ENCODE data around the gene CALR3. TPM values are rescaled to one million over a fixed set of nuclear protein-coding genes. Genes with fewer than 3 reads are reported as not detected.

Gene CALR3
- total RNA-seq, 2 donors from 2014 or later = not detected

DNA sequence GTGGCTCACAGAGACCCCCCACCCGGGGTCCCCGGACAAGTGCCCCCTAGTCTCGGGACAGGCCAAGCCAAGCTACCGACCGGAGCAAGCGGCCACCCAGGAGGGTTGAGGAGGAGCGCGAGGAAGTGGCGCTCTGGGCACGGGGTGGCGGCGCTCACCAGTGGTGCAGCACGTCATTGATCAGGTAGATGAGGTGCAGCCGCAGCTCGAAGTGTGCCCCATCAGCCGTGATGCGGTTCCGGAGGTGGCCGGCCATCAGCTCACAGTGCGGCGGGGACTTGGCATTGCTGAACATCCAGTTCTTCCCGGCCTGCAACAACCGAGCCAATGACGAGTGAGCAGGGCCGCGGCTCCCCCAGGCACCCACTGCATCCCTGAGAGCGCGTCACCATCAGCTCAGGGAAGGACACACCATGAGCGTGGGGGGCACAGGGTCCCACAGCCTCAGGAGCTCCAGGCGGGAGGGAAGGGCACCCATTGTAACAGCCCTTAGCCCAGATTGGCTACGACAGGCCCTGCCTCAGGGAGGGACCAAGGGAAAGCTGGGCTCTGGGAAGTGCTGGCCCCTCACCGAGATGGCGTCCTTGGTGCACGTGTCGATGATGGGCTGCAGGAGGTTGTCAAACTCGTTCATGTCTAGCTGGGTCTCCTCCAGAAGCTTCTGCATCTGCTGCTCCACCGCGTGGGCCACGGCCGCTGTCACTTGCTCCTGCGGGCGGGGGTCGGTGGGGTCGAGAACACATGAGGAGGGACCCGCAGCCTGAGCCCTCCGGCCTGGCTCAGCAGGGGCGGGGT lies 36.7 kb upstream of the CALR3 start:
- no peaks in the 10 kb centered on the region for H3K9me3 ChIP-seq
- no peak overlapping the region for H3K4me3 ChIP-seq
- TF ChIP-seq, protein P1, sequence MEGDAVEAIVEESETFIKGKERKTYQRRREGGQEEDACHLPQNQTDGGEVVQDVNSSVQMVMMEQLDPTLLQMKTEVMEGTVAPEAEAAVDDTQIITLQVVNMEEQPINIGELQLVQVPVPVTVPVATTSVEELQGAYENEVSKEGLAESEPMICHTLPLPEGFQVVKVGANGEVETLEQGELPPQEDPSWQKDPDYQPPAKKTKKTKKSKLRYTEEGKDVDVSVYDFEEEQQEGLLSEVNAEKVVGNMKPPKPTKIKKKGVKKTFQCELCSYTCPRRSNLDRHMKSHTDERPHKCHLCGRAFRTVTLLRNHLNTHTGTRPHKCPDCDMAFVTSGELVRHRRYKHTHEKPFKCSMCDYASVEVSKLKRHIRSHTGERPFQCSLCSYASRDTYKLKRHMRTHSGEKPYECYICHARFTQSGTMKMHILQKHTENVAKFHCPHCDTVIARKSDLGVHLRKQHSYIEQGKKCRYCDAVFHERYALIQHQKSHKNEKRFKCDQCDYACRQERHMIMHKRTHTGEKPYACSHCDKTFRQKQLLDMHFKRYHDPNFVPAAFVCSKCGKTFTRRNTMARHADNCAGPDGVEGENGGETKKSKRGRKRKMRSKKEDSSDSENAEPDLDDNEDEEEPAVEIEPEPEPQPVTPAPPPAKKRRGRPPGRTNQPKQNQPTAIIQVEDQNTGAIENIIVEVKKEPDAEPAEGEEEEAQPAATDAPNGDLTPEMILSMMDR (IDR thresholded peaks at IDR 0.05) = no peak
- no peak for DNase-seq (ENCODE audit: low spot score)
- no peaks in the 10 kb centered on the region for H3K4me1 ChIP-seq (ENCODE audit: control insufficient read depth in 1 of 2, low read depth in 2 of 2)
- H3K27me3 ChIP-seq (replicated peaks; ENCODE audit: insufficient read depth) = no peaks in the 10 kb centered on the region
- peaks cover 95% of the 10 kb centered on the region for H3K36me3 ChIP-seq
- no peak for ATAC-seq (ENCODE audit: insufficient number of reproducible peaks, low FRiP score, low read depth)
- no peak overlapping the region for H3K27ac ChIP-seq

DNA sequence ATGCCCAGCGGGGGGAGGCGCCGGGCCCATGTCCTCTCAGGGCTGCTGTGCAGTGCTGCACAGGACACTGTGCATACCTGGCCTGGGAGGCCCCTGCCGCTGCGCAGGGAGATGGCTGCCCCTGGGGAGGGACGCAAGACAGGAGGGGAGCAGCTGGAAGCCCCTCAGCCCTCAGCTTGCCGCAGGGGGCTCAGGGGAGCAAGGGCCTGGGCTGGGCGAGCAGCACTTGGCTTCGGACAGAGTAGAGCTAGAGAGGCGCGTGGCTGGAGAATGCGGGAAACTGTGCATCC lies 35.4 kb upstream of the CALR3 start:
- Histone ChIP-seq H3K27me3 (replicated peaks; ENCODE audit: insufficient read depth) (no peaks in the 10 kb centered on the region), H3K27ac (no peak overlapping the region), H3K36me3 (peaks cover 97% of the 10 kb centered on the region), H3K4me3 (no peak overlapping the region), H3K4me1 (ENCODE audit: control insufficient read depth in 1 of 2, low read depth in 2 of 2) (no peaks in the 10 kb centered on the region), H3K9me3 (no peaks in the 10 kb centered on the region)
- TF ChIP-seq, protein P1 (IDR thresholded peaks at IDR 0.05) = no peak
- ATAC-seq (ENCODE audit: insufficient number of reproducible peaks, low FRiP score, low read depth) (no peak), DNase-seq (ENCODE audit: low spot score) (no peak)

DNA sequence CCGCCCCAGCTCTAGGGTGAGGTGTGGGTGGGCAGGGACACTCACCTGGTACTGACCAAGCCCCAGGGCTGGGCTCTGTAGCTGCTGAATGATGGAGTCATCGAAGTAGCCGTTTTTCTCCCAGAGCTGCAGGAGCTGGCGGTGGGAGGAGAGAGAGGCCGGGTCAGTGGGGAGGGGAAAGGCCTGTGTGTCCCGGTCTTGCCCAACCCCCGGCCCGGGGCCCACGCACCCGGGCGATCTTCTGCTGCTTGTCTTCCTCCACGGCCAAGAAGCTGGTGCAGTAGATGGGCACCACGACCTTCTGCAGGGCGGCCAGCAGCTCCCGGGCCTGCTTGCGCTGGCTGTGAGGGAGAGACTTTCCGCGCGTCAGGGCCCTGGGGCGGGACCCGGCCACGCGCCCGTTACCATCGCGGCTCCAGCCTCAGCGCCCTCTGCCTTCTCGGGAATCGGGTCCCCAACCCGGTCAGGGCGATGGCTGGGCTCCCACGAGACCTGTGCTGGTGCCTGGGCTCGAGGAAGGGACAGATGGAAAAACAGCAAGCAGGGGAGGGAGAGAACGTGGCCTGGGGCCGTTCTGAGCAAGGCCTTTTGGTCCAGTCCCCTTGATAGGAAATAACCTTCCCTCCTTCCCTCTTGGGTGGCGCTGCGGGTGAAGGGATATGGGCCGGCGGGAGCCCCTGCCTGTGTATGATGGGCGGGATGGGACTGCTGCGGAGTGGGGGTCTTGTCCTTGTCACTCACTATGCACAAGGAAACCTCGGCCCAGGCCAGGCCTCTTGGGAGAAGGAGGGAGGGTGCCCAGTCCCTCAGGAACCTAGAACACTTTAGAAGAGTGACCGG lies 34.8 kb upstream of the CALR3 start:
- Histone ChIP-seq H3K36me3 (peaks cover 97% of the 10 kb centered on the region), H3K4me3 (no peak overlapping the region)

DNA sequence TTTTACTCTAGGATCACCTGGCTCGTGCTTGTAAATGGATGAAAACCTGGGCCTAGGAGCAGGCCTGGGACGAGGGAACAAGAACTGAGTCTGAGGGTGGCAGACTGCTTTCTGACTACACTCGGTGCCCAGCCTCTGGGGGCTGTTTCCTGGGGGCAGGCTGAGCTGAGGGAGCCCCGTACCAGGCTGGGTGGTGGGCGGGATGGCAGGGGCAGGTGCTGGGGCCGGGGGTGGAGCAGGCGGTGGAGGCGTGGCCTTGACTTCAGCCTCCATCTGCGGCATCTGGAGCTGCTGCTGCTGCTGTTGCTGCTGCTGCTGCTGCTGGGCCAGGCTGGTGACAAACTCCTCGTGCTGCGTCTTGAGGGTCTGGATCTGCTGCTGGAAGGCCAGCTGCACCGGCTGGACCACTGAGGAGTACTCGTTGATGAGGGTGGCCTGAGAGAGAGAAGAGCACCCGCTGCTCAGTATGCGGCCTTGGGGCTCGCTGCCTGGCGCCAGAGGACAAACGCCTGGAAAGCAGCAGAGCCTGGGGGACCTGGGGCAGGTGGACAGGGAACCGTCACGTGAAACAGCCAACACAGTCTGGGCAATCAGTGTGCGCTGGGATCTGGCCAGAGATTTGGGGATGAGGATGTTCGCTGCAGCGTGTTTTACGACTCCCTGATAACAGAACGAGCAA lies 33.6 kb upstream of the CALR3 start:
- Histone ChIP-seq H3K27ac (no peak overlapping the region), H3K4me1 (ENCODE audit: control insufficient read depth in 1 of 2, low read depth in 2 of 2) (no peaks in the 10 kb centered on the region), H3K4me3 (no peak overlapping the region), H3K9me3 (no peaks in the 10 kb centered on the region), H3K27me3 (replicated peaks; ENCODE audit: insufficient read depth) (no peaks in the 10 kb centered on the region), H3K36me3 (peaks cover 96% of the 10 kb centered on the region)
- TF ChIP-seq, protein P1 (IDR thresholded peaks at IDR 0.05) = no peak
- DNase-seq (ENCODE audit: low spot score) (no peak), ATAC-seq (ENCODE audit: insufficient number of reproducible peaks, low FRiP score, low read depth) (no peak)

More for the DNA sequence above, 34.8 kb upstream of the CALR3 start:
- no peaks in the 10 kb centered on the region for H3K9me3 ChIP-seq
- H3K27me3 ChIP-seq (replicated peaks; ENCODE audit: insufficient read depth) = no peaks in the 10 kb centered on the region
- no peaks in the 10 kb centered on the region for H3K4me1 ChIP-seq (ENCODE audit: control insufficient read depth in 1 of 2, low read depth in 2 of 2)
- TF ChIP-seq, protein P1 (IDR thresholded peaks at IDR 0.05) = no peak
- no peak for DNase-seq (ENCODE audit: low spot score)
- no peak for ATAC-seq (ENCODE audit: insufficient number of reproducible peaks, low FRiP score, low read depth)
- H3K27ac ChIP-seq = no peak overlapping the region

DNA sequence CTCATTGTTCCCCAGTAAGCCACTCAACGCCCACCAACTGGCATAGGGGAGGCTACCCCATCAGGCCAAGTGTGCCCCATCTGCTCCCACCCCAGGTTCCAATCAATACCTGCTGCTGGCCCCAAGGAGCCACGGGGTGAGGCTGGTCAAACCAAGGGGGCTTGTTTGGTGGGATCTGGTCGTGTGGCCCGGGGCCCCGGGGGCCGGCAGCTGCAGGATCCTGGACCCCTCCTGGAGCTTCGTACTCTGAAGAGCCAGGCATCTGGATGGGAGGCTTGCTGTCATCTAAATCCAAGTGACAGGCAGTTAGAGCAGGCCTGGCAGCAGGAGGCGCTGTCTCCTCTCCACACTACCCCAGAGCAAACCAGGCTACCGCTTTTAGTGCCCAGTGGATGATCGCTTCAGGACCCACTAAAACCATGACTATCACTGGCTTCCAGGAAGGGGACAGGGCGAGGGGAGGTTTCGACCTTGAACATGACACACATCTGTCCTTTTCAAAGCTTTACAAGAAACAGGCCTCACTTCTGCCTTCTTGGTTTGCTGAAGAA lies 32.1 kb upstream of the CALR3 start:
- peaks cover 94% of the 10 kb centered on the region for H3K36me3 ChIP-seq
- H3K4me1 ChIP-seq (ENCODE audit: control insufficient read depth in 1 of 2, low read depth in 2 of 2) = no peaks in the 10 kb centered on the region
- H3K27me3 ChIP-seq (replicated peaks; ENCODE audit: insufficient read depth) = no peaks in the 10 kb centered on the region
- H3K4me3 ChIP-seq = no peak overlapping the region
- TF ChIP-seq, protein P1 (IDR thresholded peaks at IDR 0.05) = no peak
- DNase-seq (ENCODE audit: low spot score) (no peak), ATAC-seq (ENCODE audit: insufficient number of reproducible peaks, low FRiP score, low read depth) (no peak)
- H3K9me3 ChIP-seq = no peaks in the 10 kb centered on the region
- no peak overlapping the region for H3K27ac ChIP-seq

All from thoracic aorta (tissue), 2 donors.